HFFc6 (cell line): ENCODE measurements around the gene KIF1C. TPM values are rescaled to one million over a fixed set of nuclear protein-coding genes. Genes with fewer than 3 reads are reported as not detected.

Source experiments
- DNase-seq: peaks from one replicate; pipeline ENCODE4 v3.0.0-alpha.2; 2018
- H3K27ac Mint-ChIP-seq: 2 replicates; pipeline ENCODE4 v1.8.0; 2020; ENCODE audit warnings: mild to moderate bottlenecking, mixed read lengths
- H3K27me3 Mint-ChIP-seq: 2 replicates; pipeline ENCODE4 v1.8.0; 2021; ENCODE audit warnings: mild to moderate bottlenecking, moderate library complexity, mixed read lengths; ENCODE audit not compliant: insufficient read depth
- H3K36me3 Mint-ChIP-seq: 2 replicates; pipeline ENCODE4 v1.8.0; 2021; ENCODE audit warnings: low read depth, mixed read lengths
- H3K4me1 Mint-ChIP-seq: 2 replicates; pipeline ENCODE4 v1.8.0; 2020; ENCODE audit warnings: low read depth, mixed read lengths
- H3K4me3 Mint-ChIP-seq: 2 replicates; pipeline ENCODE4 v1.8.0; 2020; ENCODE audit warnings: mild to moderate bottlenecking, moderate library complexity, mixed read lengths
- H3K9me3 Mint-ChIP-seq: 2 replicates; pipeline ENCODE4 v1.8.0; 2020; ENCODE audit warnings: mild to moderate bottlenecking, mixed read lengths
- CTCF ChIP-seq: fragments of 200-600 bp; sonication (generic); IDR thresholded peaks from 2 replicates; pipeline ENCODE4 v1.5.0; 2021; ENCODE audit warnings: antibody characterized with exemption, mild to moderate bottlenecking
- total RNA-seq, 6 experiments: library from RNA; stranded (reverse); fragmentation: NEBNext Ultra II Directional; extraction: Animal tissue kit (Norgen Biotek cat#: 25700); gene quantifications; 2 replicates in 1 of 6; 3 replicates in 5 of 6; pipeline ENCODE4 v1.2.3, GENCODE V29; 2021

KIF1C gene
- total RNA-seq, 6 experiments from 2014 or later: 174 to 200 (median 178) TPM

GRCh38 chr17:4970273-4970672 is 27.5 kb upstream of the KIF1C start:
- TF ChIP-seq CTCF: no peak
- H3K27me3 Mint-ChIP-seq: peaks cover 10% of the 10 kb centered on the region
- peaks cover 12% of the 10 kb centered on the region for H3K4me1 Mint-ChIP-seq
- peaks cover 31% of the 10 kb centered on the region for H3K36me3 Mint-ChIP-seq
- no peak overlapping the region for H3K27ac Mint-ChIP-seq
- peaks cover 4% of the 10 kb centered on the region; the same call in 1 of the 2 replicates for H3K9me3 Mint-ChIP-seq
- DNase-seq: no peak
- H3K4me3 Mint-ChIP-seq: no peak overlapping the region

- DNase-seq: no peak
- no peak for TF ChIP-seq CTCF
- H3K4me1 Mint-ChIP-seq: no peaks in the 10 kb centered on the region
- peaks cover 19% of the 10 kb centered on the region for H3K36me3 Mint-ChIP-seq
- no peak overlapping the region for H3K4me3 Mint-ChIP-seq
- no peaks in the 10 kb centered on the region for H3K9me3 Mint-ChIP-seq
- no peak overlapping the region for H3K27ac Mint-ChIP-seq
- peaks cover 3% of the 10 kb centered on the region; the same call in 1 of the 2 replicates for H3K27me3 Mint-ChIP-seq
These were observed 25.9 kb upstream of the KIF1C start for GRCh38 chr17:4971826-4972225.

DNA sequence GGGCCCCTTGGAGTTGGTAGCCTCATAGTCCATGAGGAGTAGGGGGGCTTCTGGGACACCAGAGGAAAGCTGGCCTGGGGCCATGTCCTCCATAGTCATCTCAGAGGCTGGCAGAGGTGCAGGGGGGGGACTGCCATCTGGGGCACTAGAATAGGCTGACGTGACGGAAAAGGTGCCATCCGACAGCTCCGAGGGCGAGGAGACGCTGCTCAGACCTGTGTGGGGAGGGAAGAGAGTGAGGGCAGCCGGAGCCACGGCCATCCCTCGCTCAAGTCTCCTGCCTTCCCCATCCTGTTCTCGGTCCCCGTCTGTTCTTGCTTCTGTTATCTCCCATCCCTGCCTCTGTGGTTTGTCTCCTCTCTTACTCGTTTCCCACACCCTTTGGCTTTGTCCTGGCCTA is 25.4 kb upstream of the KIF1C start:
- Mint-ChIP-seq H3K4me1 (no peaks in the 10 kb centered on the region), H3K27ac (no peak overlapping the region), H3K36me3 (peaks cover 19% of the 10 kb centered on the region), H3K27me3 (peaks cover 3% of the 10 kb centered on the region; the same call in 1 of the 2 replicates), H3K9me3 (no peaks in the 10 kb centered on the region), H3K4me3 (no peak overlapping the region)
- no peak for DNase-seq
- no peak for TF ChIP-seq CTCF

DNA sequence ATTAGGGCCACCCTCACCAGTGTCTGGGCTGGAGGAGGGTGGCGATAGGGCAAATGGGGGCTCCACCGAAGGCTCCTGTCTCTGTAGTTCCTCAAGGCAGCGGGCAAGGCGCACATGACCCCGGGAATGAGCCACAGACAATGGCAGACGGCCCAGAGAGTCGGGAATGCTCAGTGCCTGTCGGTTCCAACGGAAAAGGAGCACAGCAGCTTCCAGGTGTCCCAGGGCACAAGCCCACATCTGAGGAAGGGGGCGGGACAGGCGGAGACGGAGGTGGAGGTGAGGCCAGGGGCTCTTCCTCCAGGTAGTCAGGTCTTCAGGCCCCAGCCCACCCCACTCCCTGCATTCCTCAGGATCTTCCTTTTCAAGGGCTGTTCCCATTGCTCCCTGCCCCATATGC is 25.0 kb upstream of the KIF1C start:
- peaks cover 19% of the 10 kb centered on the region for H3K36me3 Mint-ChIP-seq
- DNase-seq: no peak
- H3K4me1 Mint-ChIP-seq: no peaks in the 10 kb centered on the region
- peaks cover 3% of the 10 kb centered on the region; the same call in 1 of the 2 replicates for H3K27me3 Mint-ChIP-seq
- H3K27ac Mint-ChIP-seq: no peak overlapping the region
- no peaks in the 10 kb centered on the region for H3K9me3 Mint-ChIP-seq
- H3K4me3 Mint-ChIP-seq: no peak overlapping the region
- TF ChIP-seq CTCF: no peak

DNA sequence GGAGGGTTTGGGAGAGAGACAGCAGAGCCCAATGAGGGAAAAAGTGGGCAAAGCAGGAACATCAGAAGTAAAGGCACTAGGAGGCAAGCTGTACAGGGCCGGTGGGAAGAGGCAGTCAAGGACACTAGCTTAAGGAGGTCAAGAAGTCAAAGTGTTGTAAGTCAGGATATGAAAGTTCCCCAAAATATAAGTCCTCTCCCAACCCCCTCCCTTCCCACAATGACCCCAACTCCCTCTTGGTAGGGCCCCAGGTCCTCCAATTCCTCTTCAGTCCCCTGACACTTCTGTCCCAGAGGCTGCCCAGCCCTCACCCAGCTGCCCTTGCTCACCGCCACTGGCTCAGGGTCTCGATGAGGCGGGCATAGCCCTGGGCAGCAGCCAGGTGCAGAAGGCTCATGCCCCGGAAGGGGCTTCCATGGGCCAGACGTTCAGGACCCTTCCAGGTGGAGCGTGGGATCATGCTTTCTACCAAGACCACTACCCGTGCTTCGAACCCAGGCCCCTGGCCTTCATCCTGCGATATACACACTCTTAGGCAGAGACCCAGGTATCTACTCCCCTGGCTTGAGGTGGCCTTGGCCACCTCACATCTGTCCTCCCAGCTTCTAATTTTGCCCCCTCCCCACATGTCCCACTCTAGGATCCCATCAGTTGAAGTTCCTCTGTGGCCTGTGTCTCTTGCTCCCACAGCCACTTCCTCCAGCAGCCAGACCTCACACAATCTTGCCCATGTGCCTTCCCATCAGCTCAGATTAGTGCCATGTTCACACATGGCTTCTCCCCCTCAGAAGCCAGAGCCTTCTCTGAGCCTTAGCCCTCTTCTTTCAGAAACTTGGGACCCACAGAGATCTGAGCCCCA is 24.3 kb upstream of the KIF1C start:
- H3K4me3 Mint-ChIP-seq: no peak overlapping the region
- no peaks in the 10 kb centered on the region for H3K9me3 Mint-ChIP-seq
- H3K4me1 Mint-ChIP-seq: no peaks in the 10 kb centered on the region
- DNase-seq: no peak
- no peak overlapping the region; the same call in 1 of the 2 replicates for H3K27ac Mint-ChIP-seq
- TF ChIP-seq CTCF: no peak
- H3K36me3 Mint-ChIP-seq: peaks cover 19% of the 10 kb centered on the region
- H3K27me3 Mint-ChIP-seq: peaks cover 3% of the 10 kb centered on the region; the same call in 1 of the 2 replicates
